M059J (cell line): Measurements from ENCODE around the gene PUM1. TPM values are rescaled to one million over a fixed set of nuclear protein-coding genes. Genes with fewer than 3 reads are reported as not detected.

ENCODE experiments used
- DNase-seq: peaks from one replicate; pipeline ENCODE4 v3.0.0-alpha.2; 2012; ENCODE audit warnings: low read depth
- total RNA-seq: library from RNA; depleted of rRNA; stranded (reverse); fragments of >200 nt; shearing (Covaris generic); gene quantifications from 2 replicates; pipeline ENCODE4 v1.2.3, GENCODE V29; 2014

PUM1 gene
- total RNA-seq, 1 experiment from 2014 or later: 60.2 TPM

- no peak for DNase-seq
Measured at GRCh38 chr1:30930631-30931173, 134.8 kb downstream of the PUM1 start.

DNA sequence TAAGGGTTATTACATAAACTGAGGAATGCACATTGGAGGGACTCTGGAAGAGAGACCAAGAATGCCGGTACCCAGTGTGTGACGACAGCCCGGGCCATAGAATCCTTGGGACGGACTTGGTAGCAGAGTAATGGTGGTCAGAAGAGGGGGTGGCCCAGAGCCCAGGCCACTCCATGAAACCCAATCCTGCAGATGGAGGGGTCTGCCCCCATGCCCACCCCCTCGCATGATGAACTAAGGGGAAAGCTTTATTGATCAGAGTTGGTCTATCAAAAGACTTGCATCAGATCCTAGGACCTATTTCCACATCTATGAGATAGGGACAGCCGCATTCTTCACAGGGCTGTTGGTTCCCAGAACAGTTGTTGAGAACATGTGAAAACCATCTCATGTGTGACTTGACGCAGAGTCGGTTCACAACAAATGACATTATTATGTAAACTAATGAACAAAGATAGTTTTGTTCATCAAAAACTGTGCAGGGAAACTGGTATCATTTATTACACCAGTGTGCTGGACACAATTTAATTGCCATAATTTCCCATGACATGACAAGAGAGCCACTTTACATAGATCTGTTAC is 135.5 kb downstream of the PUM1 start:
- no peak for DNase-seq

DNA sequence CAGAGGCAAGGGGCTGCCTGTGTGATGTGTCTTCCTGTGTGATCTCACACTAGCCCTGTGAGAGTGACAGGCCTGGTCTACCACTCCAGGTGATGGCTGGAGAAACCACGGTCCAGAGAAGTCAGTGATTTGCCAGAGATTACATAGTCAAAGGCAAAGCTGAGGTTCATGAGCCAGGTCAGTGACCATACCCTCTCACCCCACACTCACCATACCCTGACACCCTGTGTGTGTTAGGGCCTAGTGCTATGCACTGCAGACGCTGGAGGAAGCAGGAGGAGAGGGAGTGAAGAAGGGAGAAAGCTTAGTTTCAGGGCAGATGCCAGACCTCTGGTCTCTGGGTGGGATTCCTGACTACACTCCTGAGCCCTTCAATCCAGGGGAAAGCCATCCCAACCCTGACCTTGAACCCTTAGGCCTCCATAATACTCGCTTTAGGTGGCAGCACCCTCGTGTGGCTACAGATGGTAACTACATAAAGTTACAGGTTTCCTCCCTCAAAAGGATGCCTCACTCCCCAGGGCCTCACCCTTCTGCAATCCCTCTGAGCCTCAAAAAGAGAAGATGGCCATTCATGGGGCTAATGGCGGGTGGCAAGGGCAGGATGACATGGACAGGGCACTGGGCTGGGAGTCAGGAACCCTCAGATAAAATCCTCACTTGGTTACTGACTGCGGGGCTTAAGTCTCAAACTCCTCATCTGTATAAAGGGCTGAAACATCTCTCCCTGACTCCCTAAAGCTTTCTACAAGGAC is 136.2 kb downstream of the PUM1 start:
- DNase-seq: peak; percentile 55

DNA sequence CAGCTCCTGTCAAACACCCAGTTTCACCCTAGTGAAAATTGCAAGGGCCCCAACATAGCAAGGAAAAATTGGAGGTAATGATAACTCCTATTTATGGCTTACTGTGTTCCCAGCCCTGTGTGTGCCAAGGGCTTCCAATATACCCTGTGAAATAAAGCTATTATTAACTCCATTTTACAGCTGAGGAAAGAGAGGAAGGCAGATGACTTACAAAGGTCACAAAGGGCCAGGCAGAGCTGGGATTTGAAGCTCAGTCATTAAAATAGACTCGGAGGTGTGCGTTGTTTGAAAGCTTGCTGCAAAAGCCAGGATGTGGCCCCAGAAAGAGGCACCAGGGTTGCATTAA is 136.8 kb downstream of the PUM1 start:
- no peak for DNase-seq

- no peak for DNase-seq
Measured at GRCh38 chr1:30928171-30928570, 137.3 kb downstream of the PUM1 start.

DNA sequence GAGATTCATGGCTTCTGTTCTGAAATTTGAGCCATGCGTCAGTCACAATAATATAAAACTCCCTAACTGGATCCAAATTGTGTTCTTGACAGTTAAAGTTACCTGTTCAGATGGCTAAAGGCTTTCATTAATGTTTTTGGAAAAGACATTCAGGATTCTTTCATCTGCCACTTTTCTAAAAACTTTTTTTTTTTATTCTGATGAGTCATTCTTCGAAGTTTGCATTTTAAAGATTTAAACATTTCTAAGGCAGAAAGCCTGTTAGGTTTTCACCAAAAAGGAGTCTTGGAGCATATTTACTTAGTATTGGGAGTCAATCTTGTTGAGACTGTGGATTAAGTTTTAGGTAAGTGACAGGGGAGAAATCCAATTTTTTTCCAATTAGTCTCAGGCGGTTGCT is 138.1 kb downstream of the PUM1 start:
- DNase-seq: no peak

DNA sequence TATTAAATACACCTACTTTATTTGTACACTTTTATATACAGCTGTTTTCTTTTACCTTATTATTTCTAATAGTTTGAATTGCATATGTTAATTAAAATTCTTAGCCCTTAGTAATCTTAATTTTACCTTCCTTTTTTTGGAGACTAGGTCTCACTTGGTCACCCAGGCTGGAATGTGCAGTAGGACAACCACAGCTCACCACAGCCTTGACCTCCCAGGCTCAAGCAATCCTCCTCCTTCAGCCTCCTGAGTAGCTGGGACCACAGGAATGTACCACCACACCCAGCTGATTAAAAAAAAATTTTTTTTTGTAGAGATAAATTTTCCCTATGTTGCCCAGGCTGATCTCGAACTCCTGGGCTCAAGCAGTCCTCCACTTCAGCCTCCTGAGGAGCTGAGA is 141.9 kb downstream of the PUM1 start:
- DNase-seq: peak; percentile 73

GRCh38 chr1:30920827-30921226 is 144.7 kb downstream of the PUM1 start:
- no peak for DNase-seq

- peak; percentile 85 for DNase-seq
Measured at GRCh38 chr1:30919025-30919881, 146.3 kb downstream of the PUM1 start.

DNA sequence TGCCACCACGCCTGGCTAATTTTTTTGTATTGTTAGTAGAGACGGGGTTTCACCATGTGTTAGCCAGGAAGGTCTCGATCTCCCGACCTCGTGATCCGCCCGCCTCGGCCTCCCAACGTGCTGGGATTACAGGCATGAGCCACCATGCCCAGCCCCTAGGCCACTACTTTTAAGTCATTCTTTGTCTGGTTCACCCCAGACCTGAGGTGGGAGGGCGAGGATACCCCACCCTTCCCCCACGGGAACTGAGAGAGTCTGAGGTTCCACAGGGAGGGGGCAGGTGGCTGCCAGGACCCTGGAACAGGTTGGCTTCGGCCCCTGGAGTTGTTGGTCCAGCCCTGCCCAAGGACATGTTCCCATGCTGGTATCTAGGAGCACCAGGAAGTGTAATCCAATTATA is 149.2 kb downstream of the PUM1 start:
- no peak for DNase-seq

DNA sequence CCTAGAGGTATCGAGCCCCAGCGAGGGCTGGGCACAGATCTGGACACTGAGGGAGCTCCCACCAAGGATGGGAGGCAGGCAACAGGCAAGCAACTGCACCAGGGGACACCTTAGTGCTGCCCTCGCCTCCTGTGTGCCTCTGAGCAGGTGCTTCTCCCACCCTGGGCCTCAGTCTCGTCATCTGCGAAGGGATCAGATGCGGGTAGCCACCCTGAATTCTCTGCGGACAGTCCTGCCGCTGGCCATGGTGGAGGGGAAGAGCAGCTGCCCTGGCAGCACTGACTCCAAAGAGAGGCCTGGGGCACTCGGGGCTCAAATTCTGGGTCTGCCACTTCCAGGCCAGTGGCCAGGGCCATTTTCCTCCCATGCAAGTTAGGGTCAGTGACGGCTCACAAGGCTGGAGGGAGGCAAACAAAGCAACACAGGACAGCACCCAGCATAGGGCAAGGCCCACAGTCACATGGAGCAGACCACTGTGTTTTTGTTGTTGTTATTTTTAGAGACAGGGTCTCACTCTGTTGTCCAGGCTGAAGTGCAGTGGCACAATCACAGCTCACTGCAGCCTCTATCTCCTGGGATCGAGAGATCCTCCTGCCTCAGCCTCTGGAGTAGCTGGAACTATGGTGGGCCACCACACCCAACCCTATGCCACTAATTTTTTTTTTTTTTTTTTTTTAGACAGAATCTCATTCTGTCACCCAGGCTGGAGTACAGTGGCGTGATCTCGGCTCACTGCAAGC is 149.9 kb downstream of the PUM1 start:
- DNase-seq: no peak

DNA sequence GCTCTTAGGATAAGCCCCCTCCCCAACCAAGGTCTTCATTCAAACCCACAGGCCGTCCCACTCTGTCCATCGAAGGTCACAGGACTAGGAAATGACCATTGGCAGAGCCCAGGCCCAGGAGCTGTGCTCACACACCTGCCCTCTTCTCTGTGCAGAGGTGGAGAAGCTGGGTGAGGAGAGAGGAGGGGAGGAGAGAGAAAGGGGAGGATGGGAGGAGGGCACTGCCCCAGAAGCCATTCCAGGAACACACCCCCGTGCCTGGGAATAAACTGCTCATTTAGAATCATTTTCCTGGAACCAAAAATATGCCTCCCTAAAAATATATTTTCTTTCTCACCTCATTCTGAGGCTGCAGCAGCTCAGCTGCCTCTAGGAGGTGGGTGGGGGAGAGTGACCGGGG is 150.6 kb downstream of the PUM1 start:
- DNase-seq: no peak

- no peak for DNase-seq
Measured at GRCh38 chr1:30914587-30914922, 151.0 kb downstream of the PUM1 start.

- no peak for DNase-seq
Measured at GRCh38 chr1:30912913-30913652, 152.4 kb downstream of the PUM1 start.

GRCh38 chr1:30912224-30912623 is 153.3 kb downstream of the PUM1 start:
- DNase-seq: no peak

- peak; percentile 87 for DNase-seq
Measured at GRCh38 chr1:30911059-30911954, 154.2 kb downstream of the PUM1 start.

DNA sequence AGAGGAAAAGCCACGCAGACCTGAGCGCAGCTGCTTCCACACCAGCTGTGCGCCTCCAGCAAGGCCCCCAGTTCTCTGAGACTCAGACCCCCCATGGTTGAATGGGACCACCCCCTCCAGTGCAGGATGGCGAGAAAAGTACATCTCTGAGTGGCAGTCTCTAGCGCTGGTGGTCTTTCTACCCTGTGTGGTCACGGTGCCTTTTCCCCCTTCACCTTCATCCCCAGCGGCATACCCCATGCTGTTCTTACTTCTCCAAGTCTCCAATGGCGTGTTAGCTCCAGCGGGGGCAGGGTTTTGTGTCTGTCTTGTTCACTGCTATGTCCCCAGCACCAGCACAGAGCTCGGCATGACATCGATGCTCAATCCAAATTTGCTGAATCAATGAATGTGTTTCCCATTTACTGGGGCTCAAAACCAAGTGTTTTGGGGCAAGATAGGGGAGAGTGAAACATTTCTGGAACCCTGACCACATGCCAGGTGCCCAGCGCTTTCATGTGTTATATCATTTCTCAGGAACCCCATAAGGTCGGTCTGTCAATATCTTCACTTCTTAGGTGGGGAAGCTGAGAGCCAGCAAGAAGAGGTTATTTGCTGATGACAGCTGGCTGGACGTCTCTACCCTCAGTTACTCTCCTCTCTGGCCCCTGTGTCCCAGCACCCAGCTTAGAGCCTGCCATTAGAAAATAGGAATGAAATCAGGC is 156.0 kb downstream of the PUM1 start:
- no peak for DNase-seq

DNA sequence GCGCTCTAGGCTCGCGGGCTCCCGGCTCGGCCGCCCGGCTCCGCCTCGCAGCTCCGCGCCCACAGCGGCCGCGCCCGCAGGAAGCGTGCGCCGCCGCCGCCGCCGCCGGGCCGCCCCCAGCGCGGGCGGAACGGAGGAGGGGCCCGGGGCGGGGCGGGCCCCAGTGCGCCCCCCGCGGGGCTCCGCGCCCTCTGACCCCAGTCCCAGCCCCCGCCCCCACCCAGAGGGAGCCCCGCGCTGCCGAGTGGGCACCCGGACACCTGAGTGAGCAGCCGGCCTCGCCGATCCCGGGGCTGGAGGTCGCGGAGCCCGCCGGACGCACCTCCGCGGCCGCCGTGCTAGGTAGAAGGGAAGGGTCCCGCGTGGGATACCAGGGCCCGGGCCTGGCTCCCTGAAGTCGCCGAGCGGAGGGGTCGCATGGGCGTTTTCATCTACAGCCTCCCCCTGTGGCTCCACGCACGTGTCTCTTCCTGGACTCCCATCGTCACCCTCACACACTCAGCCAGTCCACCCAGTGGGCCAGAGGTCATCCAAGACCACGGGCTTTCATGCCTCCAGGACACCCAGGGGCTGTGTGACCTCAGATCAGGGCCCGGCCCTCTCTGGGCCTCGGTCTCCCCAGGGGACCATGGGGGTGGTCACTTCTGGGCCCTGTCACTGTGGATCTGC is 156.7 kb downstream of the PUM1 start, which contains the start of gene SDC3:
Gene SDC3 (minus strand): TSS at position 63 of the 669 bp plus-strand sequence. CDS start 172 bp downstream, outside the sequence.
- DNase-seq: no peak

GRCh38 chr1:30908316-30908695 is 157.2 kb downstream of the PUM1 start:
- DNase-seq: no peak
